Neuron (in vitro differentiated cells): ENCODE data around the gene SH3TC1.

Source experiments
- H2AFZ ChIP-seq: one replicate; pipeline ENCODE4 v1.6.1; 2013; ENCODE audit warnings: low read depth, mild to moderate bottlenecking, inconsistent platforms, low read length, moderate library complexity
- H3K27me3 ChIP-seq: one replicate; pipeline ENCODE4 v1.6.1; 2013; ENCODE audit warnings: low read length; ENCODE audit not compliant: insufficient read depth
- H3K36me3 ChIP-seq: one replicate; pipeline ENCODE4 v1.6.1; 2013; ENCODE audit warnings: low read length; ENCODE audit not compliant: insufficient read depth
- H3K4me1 ChIP-seq: one replicate; pipeline ENCODE4 v1.6.1; 2013; ENCODE audit warnings: low read length; ENCODE audit not compliant: insufficient read depth
- H3K4me3 ChIP-seq: 2 replicates; pipeline ENCODE4 v1.5.1; 2013; ENCODE audit warnings: mild to moderate bottlenecking, low read length, moderate library complexity
- H3K9me3 ChIP-seq: one replicate; pipeline ENCODE4 v1.6.1; 2013; ENCODE audit warnings: low read length

Gene SH3TC1

DNA sequence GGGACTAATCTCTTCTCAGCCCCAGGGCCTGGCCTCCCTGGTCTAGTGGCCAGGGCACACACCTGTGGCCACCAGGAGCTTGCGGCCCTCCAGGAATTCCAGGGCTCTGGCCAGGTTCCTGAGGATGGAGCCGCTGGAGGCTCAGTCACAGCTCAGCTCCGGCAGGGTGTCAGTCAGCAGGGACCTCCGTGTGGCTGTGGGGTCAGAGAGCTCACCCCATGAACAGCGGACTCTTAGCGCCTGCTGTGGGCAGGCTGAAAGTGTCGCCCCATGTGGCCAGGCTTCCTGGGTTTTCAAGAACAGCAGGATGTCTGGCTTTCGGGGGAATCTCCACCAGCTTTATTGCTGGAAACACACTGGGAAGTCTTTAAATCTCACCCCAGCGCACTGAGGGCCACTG is 19.3 kb upstream of the SH3TC1 start:
- H3K9me3 ChIP-seq = no peaks in the 10 kb centered on the region
- H3K4me1 ChIP-seq = no peaks in the 10 kb centered on the region
- H3K27me3 ChIP-seq = no peaks in the 10 kb centered on the region
- H3K36me3 ChIP-seq = no peaks in the 10 kb centered on the region
- no peak overlapping the region for H2AFZ ChIP-seq
- H3K4me3 ChIP-seq = no peak overlapping the region

DNA sequence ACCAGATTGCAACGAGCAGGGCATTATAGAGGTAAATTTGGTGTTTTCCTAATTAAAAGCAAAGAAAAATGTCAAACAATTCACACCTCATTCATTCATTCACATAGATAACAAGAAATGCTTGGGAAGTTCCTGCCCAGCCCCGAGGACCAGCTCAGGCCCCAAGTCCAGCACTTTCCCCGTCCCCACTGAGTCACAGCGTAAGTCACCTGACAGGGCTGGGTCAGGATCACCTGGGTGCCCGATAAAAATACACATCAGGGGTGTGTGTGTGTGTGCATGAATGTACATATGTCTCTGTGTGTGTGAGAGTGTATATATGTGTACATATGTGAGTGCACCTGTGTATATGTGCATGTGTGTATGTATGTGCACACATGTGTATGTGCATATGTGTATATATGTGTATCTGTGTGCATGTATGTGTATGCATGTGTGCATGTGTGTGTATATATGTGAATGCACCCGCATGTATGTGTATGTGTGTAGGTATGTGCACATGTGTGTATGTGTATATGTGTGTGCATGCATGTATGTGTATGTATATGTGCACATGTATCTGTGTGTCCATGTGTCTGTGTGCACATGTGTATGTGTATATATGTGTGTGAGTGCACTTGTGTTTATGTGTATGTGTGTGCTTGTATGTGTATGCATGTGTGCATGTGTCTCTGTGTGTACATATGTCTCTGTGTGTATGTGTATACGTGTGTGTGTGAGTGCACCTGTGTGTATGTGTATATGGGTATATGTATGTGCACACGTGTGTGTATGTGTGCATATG is 18.6 kb upstream of the SH3TC1 start:
- Histone ChIP-seq H3K27me3 (peaks cover 4% of the 10 kb centered on the region), H3K36me3 (no peaks in the 10 kb centered on the region), H3K4me3 (no peak overlapping the region), H2AFZ (no peak overlapping the region), H3K4me1 (no peaks in the 10 kb centered on the region), H3K9me3 (no peaks in the 10 kb centered on the region)

- no peak overlapping the region for H3K4me3 ChIP-seq
- no peaks in the 10 kb centered on the region for H3K36me3 ChIP-seq
- H3K4me1 ChIP-seq = no peaks in the 10 kb centered on the region
- no peaks in the 10 kb centered on the region for H3K9me3 ChIP-seq
- H2AFZ ChIP-seq = no peak overlapping the region
- peaks cover 8% of the 10 kb centered on the region for H3K27me3 ChIP-seq
Observed at GRCh38 chr4:8181119-8181518, 18.0 kb upstream of the SH3TC1 start.

- no peak overlapping the region for H2AFZ ChIP-seq
- no peak overlapping the region for H3K4me3 ChIP-seq
- peaks cover 9% of the 10 kb centered on the region for H3K27me3 ChIP-seq
- H3K4me1 ChIP-seq = no peaks in the 10 kb centered on the region
- H3K9me3 ChIP-seq = no peaks in the 10 kb centered on the region
- H3K36me3 ChIP-seq = no peaks in the 10 kb centered on the region
Observed at GRCh38 chr4:8181844-8182243, 17.2 kb upstream of the SH3TC1 start.

DNA sequence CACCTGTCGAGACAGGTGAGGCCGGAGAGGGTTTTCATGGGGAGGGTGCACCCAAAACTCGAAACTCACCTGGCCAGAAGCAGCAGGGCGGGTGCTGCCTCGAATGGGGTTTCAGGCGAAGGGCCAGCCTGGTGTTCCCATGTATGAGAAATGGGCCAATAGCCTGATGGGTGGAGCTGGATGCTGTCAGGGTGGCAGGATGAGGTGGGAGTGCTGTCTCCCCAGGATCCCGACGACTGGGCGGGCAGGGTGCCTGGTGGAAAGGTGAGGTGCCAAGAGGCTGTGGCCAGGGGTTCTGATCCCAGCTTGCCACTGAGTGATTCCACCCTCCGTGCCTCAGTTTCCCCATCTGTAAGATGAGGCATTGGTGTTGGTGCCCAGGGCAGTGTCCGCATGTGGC is 16.8 kb upstream of the SH3TC1 start:
- Histone ChIP-seq H3K9me3 (no peaks in the 10 kb centered on the region), H3K36me3 (no peaks in the 10 kb centered on the region), H3K4me3 (no peak overlapping the region), H2AFZ (no peak overlapping the region), H3K27me3 (peaks cover 11% of the 10 kb centered on the region), H3K4me1 (no peaks in the 10 kb centered on the region)

DNA sequence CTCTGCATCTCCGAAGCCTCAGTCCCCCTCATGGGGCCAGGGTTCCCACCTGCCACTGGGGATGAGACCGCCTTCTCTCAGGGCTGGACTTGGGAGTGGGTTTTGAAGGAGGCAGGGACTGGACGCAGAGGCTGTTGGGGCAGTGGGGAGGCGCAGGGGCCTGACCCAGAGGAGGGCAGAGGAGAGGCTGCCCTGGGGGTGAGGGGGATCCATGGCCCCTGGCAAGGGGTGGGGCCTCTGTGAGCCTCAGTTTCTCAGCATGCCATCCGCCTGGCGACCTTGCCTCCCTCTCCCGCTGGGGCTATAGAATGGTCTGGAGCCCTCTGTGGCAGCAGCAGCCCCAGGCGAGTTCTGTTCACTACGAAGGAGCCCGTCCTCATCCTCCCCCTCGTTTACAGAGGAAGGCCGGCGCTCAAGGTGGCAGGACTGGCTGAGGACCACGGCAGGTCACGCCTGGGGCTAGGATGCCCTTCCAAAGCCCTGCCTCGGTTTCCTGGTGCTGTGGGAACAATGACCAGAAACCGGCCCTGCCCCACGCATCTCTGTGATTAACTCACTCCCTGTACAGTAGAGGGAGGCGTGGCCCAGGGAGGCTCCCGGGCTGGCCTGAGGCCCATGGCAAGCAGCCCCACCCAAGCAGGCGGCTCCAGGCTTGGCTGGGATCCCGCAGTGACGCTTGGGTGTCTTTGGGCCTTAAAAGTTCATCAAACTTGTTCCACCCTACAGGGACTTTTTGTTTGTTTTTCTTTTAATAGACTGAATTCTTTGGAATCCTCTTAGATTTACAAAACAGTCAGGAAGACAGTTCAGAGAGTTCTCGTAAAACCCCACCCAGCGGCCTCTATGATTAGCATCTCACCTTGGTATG is 16.0 kb upstream of the SH3TC1 start:
- Histone ChIP-seq H3K36me3 (no peaks in the 10 kb centered on the region), H3K27me3 (peaks cover 11% of the 10 kb centered on the region), H3K4me1 (no peaks in the 10 kb centered on the region), H2AFZ (no peak overlapping the region), H3K9me3 (no peaks in the 10 kb centered on the region), H3K4me3 (no peak overlapping the region)

DNA sequence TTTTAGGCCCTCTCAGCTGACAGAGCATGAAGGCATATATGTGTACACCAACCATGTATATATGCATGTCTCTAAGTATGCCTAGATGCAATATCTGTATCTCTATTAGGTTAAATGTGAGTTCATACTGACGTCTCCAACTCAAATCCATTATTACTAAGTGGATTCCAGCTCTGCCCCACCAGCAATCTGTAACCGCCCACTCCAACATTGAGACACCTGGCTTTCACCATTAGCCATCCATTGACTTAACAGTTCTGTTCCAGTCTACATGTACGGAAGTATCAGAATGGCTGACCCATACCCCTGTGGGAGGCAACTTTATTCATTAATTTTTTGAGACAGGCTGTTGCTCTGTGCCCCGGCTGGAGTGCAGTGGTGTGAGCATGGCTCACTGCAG is 15.0 kb upstream of the SH3TC1 start:
- Histone ChIP-seq H3K36me3 (no peaks in the 10 kb centered on the region), H3K4me3 (no peak overlapping the region), H2AFZ (no peak overlapping the region), H3K9me3 (no peaks in the 10 kb centered on the region), H3K4me1 (no peaks in the 10 kb centered on the region), H3K27me3 (peaks cover 11% of the 10 kb centered on the region)

DNA sequence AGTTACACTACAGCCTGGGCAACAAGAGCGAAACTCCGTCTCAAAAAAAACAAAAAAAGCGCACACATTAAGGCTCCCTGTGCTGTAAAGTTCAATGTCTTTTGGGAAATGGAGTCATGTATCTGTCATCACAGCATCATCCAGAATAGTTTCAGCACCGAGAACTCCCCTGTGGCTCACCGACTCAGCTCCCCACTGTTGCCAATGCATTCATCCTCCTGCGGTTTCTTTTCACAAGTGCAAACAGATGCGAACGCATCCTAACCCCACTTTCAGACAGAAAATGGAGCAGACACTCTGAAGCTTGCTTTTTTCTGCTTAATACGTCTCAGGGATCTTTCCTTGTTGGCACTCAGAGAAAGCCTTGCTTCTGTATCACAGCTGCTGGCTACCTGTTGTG is 13.8 kb upstream of the SH3TC1 start:
- Histone ChIP-seq H3K4me1 (no peaks in the 10 kb centered on the region), H3K9me3 (no peaks in the 10 kb centered on the region), H2AFZ (no peak overlapping the region), H3K4me3 (no peak overlapping the region), H3K36me3 (no peaks in the 10 kb centered on the region), H3K27me3 (peaks cover 11% of the 10 kb centered on the region)

- no peak overlapping the region for H3K4me3 ChIP-seq
- H3K9me3 ChIP-seq = no peaks in the 10 kb centered on the region
- H2AFZ ChIP-seq = no peak overlapping the region
- no peaks in the 10 kb centered on the region for H3K4me1 ChIP-seq
- H3K27me3 ChIP-seq = peaks cover 11% of the 10 kb centered on the region
- no peaks in the 10 kb centered on the region for H3K36me3 ChIP-seq
Observed at GRCh38 chr4:8185930-8186329, 13.2 kb upstream of the SH3TC1 start.

GRCh38 chr4:8188085-8188484 is 11.0 kb upstream of the SH3TC1 start:
- Histone ChIP-seq H3K27me3 (peaks cover 11% of the 10 kb centered on the region), H3K9me3 (no peaks in the 10 kb centered on the region), H3K4me3 (no peak overlapping the region), H2AFZ (no peak overlapping the region), H3K4me1 (no peaks in the 10 kb centered on the region), H3K36me3 (no peaks in the 10 kb centered on the region)

GRCh38 chr4:8188743-8189550 is 10.1 kb upstream of the SH3TC1 start:
- Histone ChIP-seq H3K36me3 (no peaks in the 10 kb centered on the region), H3K4me3 (no peak overlapping the region), H3K9me3 (no peaks in the 10 kb centered on the region), H3K27me3 (peaks cover 11% of the 10 kb centered on the region), H2AFZ (no peak overlapping the region), H3K4me1 (no peaks in the 10 kb centered on the region)

DNA sequence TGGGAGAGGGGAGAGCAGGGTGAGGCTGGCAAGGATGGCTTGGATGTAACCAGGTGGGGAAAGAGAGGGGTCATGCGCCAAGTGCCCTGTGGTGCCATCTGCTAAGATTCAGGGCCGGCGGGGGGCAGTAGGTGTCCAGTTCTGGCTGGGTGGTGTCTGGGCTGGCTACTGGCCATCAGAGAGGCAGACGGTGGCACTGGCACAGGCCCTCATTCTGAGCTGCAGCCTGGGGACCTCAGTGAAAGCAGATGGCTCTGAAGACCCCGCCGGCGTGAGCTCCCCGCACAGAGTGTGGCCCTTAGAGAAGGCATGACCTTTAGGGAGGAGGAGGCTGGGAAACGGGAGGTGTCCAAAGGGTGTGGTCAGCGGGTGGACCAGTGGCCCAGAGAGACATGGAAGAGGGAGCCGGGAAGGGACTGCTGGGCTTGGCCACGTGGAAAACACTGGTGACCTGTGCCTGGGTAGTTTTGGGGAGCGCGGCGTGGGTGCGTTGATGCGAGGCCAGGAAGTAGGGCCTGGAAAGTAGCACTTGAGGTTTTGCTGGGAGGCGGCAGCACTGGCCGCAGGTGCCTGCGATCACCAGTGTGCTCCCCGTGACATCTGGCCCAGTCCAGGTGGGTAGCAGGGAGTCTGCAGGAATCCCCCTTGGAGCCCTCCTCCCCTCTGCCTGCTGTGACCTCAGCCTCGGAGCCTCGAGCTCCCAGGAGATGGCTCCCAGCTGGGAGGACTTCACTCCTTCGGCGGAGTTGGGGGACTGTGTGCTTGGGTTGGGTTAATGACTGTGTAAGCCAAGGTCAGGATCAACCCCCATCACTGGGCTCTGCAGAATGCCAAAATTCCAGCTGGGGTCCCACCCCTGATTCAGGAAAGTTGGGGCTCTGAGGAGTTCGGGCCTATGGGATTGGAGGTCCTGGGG is 9.3 kb upstream of the SH3TC1 start:
- Histone ChIP-seq H2AFZ (no peak overlapping the region), H3K36me3 (no peaks in the 10 kb centered on the region), H3K4me3 (no peak overlapping the region), H3K27me3 (peaks cover 11% of the 10 kb centered on the region), H3K9me3 (no peaks in the 10 kb centered on the region), H3K4me1 (no peaks in the 10 kb centered on the region)
